ENCODE measurements around the gene AFAP1L2.

AFAP1L2 gene

GRCh38 chr10:114274616-114275453, 129.5 kb downstream of the AFAP1L2 start:
- H2AFZ ChIP-seq (ENCODE audit: low read depth, low read length, severe bottlenecking) = no peak overlapping the region
- H3K79me2 ChIP-seq (ENCODE audit: insufficient read depth, low read length) = no peaks in the 10 kb centered on the region
- H3K9me2 ChIP-seq (replicated peaks; ENCODE audit: insufficient read depth, low read length) = no peaks in the 10 kb centered on the region
- no peak overlapping the region for H3K27ac ChIP-seq (ENCODE audit: low read depth, low read length)
- H3K27me3 ChIP-seq (ENCODE audit: low read length) = no peaks in the 10 kb centered on the region
- no peaks in the 10 kb centered on the region for H4K20me1 ChIP-seq (ENCODE audit: low read depth, low read length)
- no peak overlapping the region for H3K9ac ChIP-seq (ENCODE audit: low read length)
- TF ChIP-seq, protein P1, sequence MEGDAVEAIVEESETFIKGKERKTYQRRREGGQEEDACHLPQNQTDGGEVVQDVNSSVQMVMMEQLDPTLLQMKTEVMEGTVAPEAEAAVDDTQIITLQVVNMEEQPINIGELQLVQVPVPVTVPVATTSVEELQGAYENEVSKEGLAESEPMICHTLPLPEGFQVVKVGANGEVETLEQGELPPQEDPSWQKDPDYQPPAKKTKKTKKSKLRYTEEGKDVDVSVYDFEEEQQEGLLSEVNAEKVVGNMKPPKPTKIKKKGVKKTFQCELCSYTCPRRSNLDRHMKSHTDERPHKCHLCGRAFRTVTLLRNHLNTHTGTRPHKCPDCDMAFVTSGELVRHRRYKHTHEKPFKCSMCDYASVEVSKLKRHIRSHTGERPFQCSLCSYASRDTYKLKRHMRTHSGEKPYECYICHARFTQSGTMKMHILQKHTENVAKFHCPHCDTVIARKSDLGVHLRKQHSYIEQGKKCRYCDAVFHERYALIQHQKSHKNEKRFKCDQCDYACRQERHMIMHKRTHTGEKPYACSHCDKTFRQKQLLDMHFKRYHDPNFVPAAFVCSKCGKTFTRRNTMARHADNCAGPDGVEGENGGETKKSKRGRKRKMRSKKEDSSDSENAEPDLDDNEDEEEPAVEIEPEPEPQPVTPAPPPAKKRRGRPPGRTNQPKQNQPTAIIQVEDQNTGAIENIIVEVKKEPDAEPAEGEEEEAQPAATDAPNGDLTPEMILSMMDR (IDR thresholded peaks at IDR 0.05; ENCODE audit: insufficient read depth, low read length, poor library complexity, severe bottlenecking) = no peak
- TF ChIP-seq EZH2phosphoT487 (conservative IDR thresholded peaks at IDR 0.05; ENCODE audit: low read length) = no peak
- H3K4me2 ChIP-seq (ENCODE audit: low read depth, low read length, poor library complexity, severe bottlenecking) = no peak overlapping the region
- H3K36me3 ChIP-seq (ENCODE audit: low read length) = no peaks in the 10 kb centered on the region
- H3F3A ChIP-seq (ENCODE audit: insufficient read depth) = no peaks in the 10 kb centered on the region
- H3K9me3 ChIP-seq (ENCODE audit: insufficient read depth, low read length) = no peaks in the 10 kb centered on the region
- no peak overlapping the region for H3K4me3 ChIP-seq (ENCODE audit: insufficient read depth, low read length, poor library complexity, severe bottlenecking)

- no peak for TF ChIP-seq EZH2phosphoT487 (conservative IDR thresholded peaks at IDR 0.05; ENCODE audit: low read length)
- TF ChIP-seq, protein P1 (IDR thresholded peaks at IDR 0.05; ENCODE audit: insufficient read depth, low read length, poor library complexity, severe bottlenecking) = no peak
- Histone ChIP-seq H3K36me3 (ENCODE audit: low read length) (no peaks in the 10 kb centered on the region), H2AFZ (ENCODE audit: low read depth, low read length, severe bottlenecking) (no peak overlapping the region), H3K27ac (ENCODE audit: low read depth, low read length) (no peak overlapping the region), H3K9me3 (ENCODE audit: insufficient read depth, low read length) (no peaks in the 10 kb centered on the region), H3F3A (ENCODE audit: insufficient read depth) (no peaks in the 10 kb centered on the region), H3K27me3 (ENCODE audit: low read length) (no peaks in the 10 kb centered on the region), H3K9me2 (replicated peaks; ENCODE audit: insufficient read depth, low read length) (no peaks in the 10 kb centered on the region), H3K9ac (ENCODE audit: low read length) (no peak overlapping the region), H3K4me2 (ENCODE audit: low read depth, low read length, poor library complexity, severe bottlenecking) (no peak overlapping the region), H4K20me1 (ENCODE audit: low read depth, low read length) (no peaks in the 10 kb centered on the region), H3K79me2 (ENCODE audit: insufficient read depth, low read length) (no peaks in the 10 kb centered on the region), H3K4me3 (ENCODE audit: insufficient read depth, low read length, poor library complexity, severe bottlenecking) (no peak overlapping the region)
Measured at GRCh38 chr10:114273910-114274309, 130.4 kb downstream of the AFAP1L2 start.

GRCh38 chr10:114272696-114273095, 131.6 kb downstream of the AFAP1L2 start:
- H3K9me2 ChIP-seq (replicated peaks; ENCODE audit: insufficient read depth, low read length) = no peaks in the 10 kb centered on the region
- H2AFZ ChIP-seq (ENCODE audit: low read depth, low read length, severe bottlenecking) = no peak overlapping the region
- H3K27me3 ChIP-seq (ENCODE audit: low read length) = no peaks in the 10 kb centered on the region
- H3K36me3 ChIP-seq (ENCODE audit: low read length) = no peaks in the 10 kb centered on the region
- no peaks in the 10 kb centered on the region for H3F3A ChIP-seq (ENCODE audit: insufficient read depth)
- no peak for TF ChIP-seq EZH2phosphoT487 (conservative IDR thresholded peaks at IDR 0.05; ENCODE audit: low read length)
- TF ChIP-seq, protein P1 (IDR thresholded peaks at IDR 0.05; ENCODE audit: insufficient read depth, low read length, poor library complexity, severe bottlenecking) = no peak
- no peaks in the 10 kb centered on the region for H3K79me2 ChIP-seq (ENCODE audit: insufficient read depth, low read length)
- H3K27ac ChIP-seq (ENCODE audit: low read depth, low read length) = no peak overlapping the region
- no peaks in the 10 kb centered on the region for H3K9me3 ChIP-seq (ENCODE audit: insufficient read depth, low read length)
- no peak overlapping the region for H3K9ac ChIP-seq (ENCODE audit: low read length)
- H3K4me2 ChIP-seq (ENCODE audit: low read depth, low read length, poor library complexity, severe bottlenecking) = no peak overlapping the region
- H4K20me1 ChIP-seq (ENCODE audit: low read depth, low read length) = no peaks in the 10 kb centered on the region
- no peak overlapping the region for H3K4me3 ChIP-seq (ENCODE audit: insufficient read depth, low read length, poor library complexity, severe bottlenecking)

Measured in SU-DHL-6 (cell line).